HG02623 (cell line): ENCODE measurements around the gene LENG9.
A peak's percentile ranks its signal among the peaks of the same experiment; 100 is the strongest.
"Not testable (repeated sequence)": the region's sequence is repeated elsewhere in the genome, so short reads cannot be mapped to it uniquely, and the experiment has no call there.

Experiments
- ATAC-seq: cut with Tn5 transposase; IDR thresholded peaks from one replicate; pipeline ENCODE4 v1.9.1; 2021; ENCODE audit warnings: moderate library complexity; ENCODE audit not compliant: unreplicated experiment

The LENG9 gene

DNA sequence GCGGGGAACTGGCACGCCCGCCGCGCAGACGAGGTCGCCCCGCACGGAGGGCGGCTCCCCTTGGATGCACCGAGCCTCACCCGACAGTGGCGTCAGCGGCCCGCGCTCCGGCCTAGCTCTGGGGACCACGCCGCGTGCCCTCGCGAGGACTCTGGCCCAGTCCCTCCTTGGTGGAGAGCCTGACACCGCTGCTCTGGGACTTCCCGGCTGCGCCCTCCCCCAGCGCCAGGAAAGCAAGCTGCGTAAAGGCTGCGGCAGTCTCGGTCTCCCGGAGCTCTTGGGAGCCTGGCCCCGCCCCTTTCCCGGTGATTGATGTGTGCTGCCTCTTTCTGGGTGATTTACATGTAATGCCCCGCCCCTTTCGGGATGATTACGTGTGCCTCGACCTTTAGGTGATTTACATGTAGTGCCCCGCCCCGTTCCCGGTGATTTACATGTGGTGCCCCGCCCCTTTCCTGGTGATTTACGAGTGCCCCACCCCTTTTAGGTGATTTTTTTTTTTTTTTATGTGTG is at the start of gene LENG9:
Gene LENG9, minus strand, starts transcription at position 248 of the 513 bp plus-strand sequence. CDS start 252 bp downstream, outside the sequence.
- ATAC-seq, result peak; percentile 42

DNA sequence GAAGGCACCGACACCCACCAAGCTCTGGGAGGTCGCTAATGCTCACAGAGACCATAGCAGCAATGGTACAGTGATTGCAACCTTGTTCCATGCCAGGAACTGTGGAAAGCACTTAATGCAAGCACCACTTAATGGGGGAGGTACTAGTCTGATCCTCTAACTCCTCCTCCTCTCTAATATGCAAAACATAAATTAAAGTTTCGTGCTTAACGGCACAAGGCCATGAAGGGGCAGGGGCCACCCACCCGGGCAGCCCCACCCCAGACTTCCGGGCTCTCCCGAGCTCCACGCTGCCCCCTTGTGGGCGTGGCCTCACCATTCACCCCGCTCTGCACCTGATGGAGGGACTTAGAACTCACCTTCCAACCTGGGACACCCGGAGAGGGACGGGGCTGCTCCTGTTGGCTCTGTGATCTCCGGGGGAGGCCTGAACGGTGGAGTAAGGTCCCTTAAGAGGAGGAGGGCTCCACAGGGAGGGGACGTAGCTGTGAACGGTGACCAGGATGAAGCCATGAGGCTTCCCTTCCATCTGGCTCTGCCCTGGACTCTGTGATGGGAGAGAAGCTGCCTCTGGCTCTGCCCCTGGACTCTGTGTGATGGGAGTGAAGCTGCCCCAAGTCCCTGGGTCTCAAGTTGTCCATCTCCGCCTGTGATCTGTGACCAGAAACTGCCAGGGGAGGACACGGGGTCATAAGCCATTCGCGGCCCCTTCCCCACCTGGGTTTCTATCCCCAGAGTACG is 45.8 kb upstream of the LENG9 start:
- not testable (repeated sequence) for ATAC-seq

DNA sequence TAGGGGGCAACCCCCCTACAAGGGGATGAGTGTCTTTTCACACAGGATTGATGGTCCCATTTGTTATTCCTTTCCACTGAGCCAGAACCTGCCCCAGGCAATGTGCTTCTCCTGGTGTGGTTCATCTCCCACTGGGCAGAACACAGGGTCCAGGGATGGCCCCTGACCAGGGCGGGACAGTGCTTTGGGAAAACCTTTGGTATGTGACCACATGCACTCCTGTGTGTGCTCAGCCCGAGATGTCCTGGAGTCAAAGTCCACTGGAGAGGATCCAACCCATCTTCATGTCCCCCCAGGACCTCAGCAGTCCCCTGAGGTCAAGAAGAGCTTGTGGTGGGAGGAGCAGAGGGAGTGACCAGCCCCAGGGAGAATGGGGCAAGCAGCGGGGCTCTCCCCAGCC is 44.9 kb upstream of the LENG9 start:
- ATAC-seq, result not testable (repeated sequence)

DNA sequence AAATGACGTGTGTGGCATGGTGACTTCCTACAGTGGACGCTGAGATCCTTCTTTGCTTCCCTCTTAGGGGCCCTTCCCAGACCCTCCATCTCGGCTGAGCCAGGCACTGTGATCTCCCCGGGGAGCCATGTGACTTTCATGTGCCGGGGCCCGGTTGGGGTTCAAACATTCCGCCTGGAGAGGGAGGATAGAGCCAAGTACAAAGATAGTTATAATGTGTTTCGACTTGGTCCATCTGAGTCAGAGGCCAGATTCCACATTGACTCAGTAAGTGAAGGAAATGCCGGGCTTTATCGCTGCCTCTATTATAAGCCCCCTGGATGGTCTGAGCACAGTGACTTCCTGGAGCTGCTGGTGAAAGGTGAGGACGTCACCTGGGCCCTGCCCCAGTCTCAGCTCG is 44.2 kb upstream of the LENG9 start:
- no peak for ATAC-seq

DNA sequence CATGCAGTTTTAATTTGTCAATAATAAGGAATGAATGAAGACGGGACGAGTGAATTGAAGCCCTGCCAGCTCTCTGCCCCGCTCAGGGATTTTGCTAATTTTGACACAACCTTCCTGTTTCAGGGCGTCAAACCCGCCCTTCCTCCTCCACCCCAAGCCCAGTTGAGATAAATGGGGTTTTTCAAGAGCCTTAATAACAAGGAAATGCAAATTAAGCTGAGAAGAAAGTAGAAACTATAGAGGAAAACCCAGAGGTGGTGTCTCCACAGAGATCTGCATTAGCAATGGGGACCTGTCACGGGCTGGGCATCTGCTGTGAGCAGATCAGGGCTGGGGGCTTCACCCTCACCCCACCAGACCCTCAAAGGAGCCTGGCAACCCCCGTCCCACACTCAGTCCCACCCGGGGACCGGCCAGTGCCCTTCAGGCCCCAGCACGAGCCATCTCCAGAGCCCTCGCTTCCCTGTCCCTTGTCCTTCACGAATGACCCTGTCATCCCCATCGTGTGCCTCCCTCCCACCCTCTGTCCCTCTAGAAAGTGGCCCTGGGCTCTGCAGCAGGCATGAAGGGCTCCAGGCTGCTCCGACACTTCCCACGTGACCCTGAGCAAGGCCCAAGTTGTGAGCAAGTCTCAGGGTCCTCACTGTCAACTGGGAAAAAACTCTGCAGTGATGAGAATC is 43.6 kb upstream of the LENG9 start:
- ATAC-seq, result not testable (repeated sequence)

DNA sequence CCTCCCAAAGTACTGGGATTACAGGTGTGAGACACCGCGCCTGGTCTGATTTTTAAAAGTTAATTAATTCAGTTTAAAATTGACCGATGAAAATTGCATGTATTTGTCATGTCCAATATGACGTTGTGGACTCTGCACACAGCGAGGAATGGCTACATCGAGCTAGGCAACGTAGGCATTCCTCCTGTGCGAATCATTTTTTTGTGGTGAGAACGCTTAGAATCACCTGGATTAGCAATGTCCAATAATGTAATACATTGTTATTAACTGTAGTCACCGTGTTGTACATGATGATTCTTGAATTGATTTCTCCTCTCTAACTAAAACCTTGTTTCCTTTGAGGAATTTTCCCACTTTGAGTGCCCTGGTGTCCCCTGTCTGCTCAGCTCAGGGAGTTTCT is 42.5 kb upstream of the LENG9 start:
- no peak for ATAC-seq

DNA sequence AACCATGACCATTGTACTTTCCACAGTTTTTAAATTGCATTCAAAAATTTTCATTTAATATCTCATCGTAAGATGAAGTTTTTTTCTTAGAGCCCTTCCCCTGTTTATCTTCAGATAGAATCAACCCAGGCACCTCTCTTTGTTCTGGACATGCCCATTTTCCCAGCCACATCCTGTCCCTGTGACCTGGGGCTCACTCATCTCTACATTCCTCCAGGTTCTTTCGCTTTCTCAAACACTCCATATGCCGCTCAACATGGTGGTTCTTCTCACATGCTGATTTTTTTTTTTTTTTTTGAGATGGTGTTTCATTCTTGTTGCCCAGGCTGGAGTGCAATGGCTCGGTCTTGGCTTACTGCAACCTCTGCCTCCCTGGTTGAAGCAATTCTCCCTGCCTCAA is 42.0 kb upstream of the LENG9 start:
- not testable (repeated sequence) for ATAC-seq

DNA sequence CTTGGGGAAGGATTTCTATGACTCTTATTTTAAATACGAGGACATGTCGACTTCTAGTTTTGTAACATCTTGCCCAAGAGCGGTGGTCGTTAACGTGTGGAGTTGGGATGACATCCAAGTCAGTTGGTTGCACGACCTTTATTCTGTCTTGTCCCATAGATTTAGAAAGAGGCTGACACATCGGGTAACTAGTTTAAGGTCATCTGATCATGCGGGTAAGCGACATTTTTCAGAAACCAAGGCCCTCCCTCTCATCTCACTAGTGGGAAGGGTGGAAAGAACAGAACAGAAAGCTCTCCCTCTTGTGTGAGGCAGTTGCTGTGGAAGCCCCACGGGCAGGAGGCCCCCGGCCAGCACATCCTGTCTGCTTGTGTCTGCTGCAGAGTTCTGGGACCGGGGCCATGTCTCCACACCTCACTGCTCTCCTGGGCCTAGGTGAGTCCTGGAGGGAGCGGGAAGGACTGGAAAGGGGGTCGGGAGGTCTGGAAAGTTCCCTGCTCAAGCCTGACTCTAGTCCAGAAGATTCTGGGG is 39.0 kb upstream of the LENG9 start, which contains the start of gene LAIR2:
Gene LAIR2, plus strand, starts transcription at position 314 of the 531 bp plus-strand sequence. Its CDS starts 88 bp downstream, at position 402.
- ATAC-seq, result no peak

DNA sequence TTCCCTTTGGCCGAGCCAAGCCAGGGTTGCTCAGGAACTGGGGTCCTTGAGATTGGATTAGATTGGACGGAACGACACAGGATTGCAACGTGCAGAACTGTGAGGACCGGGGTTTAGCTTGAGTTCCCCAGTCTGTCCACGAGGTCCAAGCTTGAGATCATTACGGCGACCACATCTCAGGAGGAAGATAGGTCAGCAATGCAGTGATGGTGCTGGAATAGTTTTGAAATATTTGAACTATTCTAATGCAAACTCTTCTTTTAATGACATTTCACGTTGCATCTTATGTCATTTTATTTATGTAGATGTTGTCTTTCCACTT is 34.8 kb upstream of the LENG9 start:
- ATAC-seq, result not testable (repeated sequence)

DNA sequence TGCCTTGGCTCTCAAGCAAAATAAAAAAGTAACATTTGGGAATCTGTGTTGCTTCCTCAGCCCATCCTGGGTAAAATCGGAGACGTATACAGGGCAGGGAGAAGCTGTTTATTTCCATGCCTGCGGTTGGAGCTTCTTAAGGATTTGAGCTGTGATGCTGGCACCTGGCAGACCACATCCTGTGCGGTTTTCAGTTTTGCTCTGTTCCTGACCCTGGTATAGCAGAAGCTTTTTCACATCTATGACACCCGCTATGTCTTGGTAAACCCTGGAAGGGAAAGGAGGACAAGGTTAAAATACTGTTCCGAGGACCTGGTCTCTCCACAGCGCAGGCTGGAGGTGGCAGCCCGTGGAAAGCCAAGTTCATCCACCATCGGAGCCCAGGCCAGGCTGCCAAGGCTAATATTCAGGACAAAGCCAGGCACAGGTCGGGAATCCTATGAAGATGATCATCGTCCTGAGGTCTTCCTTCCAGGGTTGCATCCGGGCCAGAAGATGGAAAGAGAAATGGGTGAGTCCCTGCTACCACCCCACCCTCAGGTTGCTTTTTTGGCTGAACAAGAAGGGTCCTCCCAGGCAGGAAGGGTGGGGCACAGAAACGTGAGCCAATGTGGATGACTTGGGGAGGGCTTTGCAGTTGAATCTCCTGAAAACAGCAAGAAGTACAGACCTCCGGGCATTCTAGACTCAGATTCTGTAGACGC is 34.3 kb upstream of the LENG9 start:
- ATAC-seq, result not testable (repeated sequence)

DNA sequence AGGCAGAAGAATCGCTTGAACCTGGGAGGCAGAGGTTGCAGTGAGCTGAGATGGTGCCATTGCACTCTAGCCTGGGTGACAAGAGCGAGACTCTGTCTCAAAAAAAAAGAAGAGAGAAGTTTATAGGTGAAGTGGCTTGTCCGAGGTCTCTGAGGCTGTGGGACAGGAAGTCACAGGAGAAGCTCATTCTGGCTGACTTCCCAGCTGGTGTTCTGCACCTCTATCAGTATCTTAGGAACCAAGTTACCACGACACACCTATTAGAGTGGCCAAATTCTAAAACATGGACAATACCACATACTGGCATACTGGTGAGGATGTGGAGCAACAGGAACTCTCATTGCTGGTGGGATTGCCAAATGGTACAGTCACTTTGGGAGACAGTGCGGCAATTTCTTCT is 31.7 kb upstream of the LENG9 start:
- not testable (repeated sequence) for ATAC-seq

DNA sequence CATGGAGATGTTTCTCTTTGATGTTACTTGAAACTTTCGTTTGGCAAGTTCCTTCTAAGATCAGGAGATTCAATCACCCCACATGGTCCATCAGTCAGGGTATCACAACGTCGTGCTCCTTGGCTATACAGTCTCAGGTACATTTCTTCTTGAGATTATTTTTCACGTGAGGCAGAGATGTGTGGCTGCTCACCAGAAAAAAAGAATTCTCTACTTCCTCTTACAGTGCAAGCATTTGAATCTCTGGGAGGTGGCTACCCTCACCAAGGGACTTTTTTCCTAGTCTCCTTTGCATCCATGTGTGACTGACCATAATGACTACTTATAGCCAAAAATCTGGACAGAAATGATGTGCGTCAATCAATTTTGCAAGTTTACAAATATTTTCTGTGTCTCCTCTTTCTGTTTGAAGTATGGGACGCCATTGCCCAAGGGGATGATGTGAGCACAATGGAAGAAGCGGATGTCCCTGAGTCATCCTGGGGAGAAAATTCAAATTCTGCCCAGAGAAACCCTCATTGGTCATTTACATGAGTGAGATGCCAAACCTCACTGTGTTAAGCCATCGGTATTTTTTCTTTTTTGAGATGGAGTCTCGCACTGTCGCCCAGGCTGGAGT is 30.5 kb upstream of the LENG9 start:
- ATAC-seq, result no peak

DNA sequence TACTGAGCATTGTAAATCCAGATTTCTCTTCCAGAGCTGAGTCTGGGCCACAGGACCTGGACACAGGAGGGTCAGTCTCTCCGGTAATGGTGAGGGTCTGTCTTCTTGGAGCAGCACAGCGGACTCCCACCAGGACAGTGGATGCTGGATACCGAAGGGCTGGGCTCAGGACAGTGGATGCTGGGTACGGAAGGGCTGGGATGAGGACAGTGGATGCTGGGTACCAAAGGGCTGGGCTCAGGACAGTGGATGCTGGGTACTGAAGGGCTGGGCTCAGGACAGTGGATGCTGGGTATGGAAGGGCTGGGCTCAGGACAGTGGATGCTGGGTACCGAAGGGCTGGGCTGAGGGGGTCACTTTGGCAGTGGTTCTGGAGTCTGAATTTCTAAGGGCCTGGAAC is 29.5 kb upstream of the LENG9 start:
- ATAC-seq, result not testable (repeated sequence)

DNA sequence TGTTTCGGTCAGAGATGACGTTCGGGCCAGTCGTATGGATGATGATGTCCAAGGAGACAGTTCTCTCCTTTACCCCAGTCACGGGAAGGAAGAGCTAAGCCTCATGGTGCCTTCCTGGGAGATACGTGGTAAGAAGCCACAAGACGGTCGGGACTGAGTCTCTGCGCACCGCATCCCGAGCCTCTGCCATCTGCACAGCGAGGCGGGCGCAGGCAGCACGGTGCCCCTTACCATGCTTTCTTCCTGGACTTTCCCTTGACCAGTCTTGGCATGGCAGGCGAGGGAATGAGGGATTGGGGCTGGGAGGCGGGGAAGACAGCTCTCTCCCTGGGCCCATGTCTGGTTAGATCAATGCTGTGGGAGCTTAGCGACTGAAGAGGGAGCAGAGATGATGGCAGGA is 29.0 kb upstream of the LENG9 start:
- no peak for ATAC-seq

DNA sequence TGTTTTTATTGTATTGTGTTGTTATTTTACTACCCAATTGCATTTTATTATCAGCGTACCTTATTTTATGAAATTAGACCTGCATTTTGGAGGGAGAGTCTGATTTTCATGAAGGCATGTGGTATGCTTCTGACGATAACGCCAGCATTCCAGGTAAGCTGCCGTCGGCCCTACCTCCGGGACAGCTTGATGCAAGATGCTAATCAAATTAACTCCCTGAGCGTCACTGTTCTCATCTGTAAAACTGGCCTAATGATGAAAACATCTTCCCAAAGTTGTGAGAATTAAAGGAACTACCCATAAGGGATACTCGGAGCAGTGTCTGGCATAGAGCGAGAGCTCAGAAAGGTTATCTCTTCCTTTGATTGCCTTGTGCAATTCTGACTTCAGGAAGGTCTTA is 26.2 kb upstream of the LENG9 start:
- no peak for ATAC-seq

DNA sequence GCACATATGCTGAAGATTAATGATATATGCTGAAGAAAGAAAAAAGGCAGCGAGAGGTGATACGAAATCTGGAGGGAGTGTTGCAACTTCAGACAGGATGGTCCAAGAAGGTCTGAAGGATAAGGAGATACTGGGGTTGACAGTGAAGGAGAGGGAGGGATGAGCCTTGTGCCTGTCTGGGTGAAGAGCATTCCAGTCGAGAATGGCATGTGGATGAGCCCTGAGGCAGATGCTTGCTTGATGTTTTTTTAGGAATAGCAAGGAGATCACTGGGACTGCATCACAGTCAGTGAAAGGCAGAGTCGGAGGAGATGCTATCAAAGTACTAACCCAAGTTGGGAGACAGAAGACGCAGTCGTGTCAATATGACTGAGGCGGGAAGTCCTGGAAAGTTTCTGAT is 25.8 kb upstream of the LENG9 start:
- no peak for ATAC-seq

DNA sequence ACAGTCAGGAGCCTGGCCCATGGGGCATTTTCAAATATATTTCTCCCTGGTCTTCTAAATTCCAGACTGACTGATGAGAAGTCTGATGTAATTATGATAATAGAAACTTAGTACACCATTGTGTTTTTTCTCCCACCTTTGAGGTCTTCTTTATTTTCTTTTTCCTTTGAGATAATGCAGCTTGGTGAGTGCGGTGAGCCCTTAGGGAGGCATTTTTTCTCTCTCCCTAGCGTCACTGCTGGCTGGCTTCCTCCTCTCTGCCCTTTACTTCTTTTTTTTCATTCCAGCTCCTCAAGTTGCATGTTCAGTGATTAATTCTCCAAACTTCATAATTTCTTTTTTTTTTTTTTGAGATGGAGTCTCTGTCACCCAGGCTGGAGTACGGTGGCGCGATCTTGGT is 22.3 kb upstream of the LENG9 start:
- ATAC-seq, result no peak

DNA sequence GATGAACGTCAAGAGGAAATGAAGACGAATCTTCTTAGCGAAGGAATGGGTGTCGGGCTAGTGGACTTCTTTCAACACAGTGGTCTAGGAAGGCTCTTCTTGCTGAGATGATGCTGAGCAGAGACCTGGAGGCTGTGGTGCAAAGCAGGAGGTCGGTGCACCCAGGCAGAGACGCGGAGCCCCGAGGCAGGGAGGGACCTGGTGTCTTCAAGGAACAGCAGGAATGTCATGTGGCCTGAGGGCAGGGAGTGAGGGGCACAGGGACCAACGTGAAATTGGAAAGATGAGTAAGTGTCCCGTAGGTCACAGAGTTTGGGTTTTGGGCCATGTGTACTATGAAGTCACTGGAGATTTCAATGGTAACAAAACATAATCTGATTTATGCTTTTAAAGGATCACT is 20.9 kb upstream of the LENG9 start:
- no peak for ATAC-seq

DNA sequence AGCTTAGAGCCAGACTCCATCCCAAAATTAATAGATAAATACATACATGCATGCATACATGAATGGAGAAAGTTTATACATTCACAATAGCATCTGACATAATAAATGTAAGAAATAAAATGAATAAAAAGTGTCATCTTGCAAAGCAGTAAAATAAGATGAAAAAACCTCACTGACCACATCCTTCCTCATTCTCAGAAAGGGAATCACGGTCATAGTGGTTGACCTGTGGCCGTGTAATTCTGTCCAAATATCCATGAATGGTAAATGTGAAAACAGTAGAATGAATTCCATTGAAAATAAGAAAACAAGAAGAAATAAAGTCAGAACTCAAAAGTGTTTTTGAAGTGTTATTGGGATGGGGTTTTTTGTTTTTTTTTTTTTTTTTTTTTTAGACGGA is 19.3 kb upstream of the LENG9 start:
- ATAC-seq, result no peak

DNA sequence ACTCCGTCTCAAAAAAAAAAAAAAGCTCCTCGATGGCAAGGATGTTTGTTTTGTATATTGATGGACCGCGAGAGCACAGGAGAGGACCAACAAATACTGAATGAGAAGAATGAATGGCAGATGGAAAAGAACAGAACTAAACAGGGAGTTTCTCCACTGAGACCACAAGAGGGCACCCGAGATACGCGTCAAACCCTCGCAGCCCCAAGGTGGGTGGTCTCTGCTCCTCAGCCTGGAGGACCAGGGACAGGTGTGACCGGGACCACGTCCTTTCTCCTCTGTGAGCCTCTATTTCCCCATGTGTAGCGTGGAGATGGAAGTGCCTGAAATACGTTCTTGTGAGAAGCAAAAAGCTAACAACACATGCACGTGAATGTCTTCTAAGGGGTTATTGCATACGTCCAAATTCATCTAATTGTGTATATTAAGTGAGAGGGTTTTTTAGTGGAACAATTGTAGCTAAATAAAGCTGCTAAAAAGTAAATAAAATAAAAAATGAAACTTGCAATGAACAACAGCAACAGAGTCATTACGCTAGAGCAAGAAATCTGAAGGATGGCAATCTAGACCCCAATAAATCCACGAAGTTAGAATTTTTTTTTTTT is 17.9 kb upstream of the LENG9 start:
- ATAC-seq, result no peak

DNA sequence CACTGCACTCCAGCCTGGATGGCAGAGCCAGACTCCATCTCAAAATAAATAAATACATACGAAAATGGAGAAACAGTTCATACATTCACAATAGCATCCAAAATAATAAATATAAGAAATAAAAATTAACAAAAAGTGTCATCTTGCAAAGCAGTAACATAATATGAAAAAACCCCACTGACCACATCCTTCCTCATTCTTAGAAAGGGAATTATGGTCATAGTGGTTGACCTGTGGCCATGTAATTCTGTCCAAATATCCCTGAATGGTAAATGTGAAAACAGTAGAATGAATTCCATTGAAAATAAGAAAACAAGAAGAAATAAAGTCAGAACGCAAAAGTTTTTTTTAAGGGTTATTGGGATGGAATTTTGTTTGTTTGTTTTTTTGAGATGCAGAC is 16.5 kb upstream of the LENG9 start:
- no peak for ATAC-seq
